ENCODE measurements around the gene AICDA. TPM values are rescaled to one million over a fixed set of nuclear protein-coding genes. Genes with fewer than 3 reads are reported as not detected.
"Not testable (repeated sequence)": the region's sequence is repeated elsewhere in the genome, so short reads cannot be mapped to it uniquely, and the experiment has no call there.

The AICDA gene
- total RNA-seq, 4 donors from 2014 or later = not detected

GRCh38 chr12:8572507-8572906 is 40.2 kb downstream of the AICDA start:
- no peak for TF ChIP-seq POLR2A (IDR thresholded peaks at IDR 0.05)
- no peak for TF ChIP-seq CTCF (IDR thresholded peaks at IDR 0.05)

GRCh38 chr12:8566525-8566924 is 46.1 kb downstream of the AICDA start:
- DNase-seq (ENCODE audit: low spot score in 2 of 2) = no peak
- H3K4me3 ChIP-seq (ENCODE audit: low read depth, poor library complexity, severe bottlenecking) = no peak overlapping the region
- intact Hi-C loops (cut with DNase I; ENCODE audit: low total_unique reads) = no loop called here
- TF ChIP-seq POLR2A (IDR thresholded peaks at IDR 0.05) = no peak
- TF ChIP-seq CTCF (IDR thresholded peaks at IDR 0.05) = no peak

More at GRCh38 chr12:8572507-8572906, 40.2 kb downstream of the AICDA start:
- intact Hi-C loops (cut with DNase I; ENCODE audit: low total_unique reads) = loop anchor here (10.0 kb wide), 1 partner anchor 302 kb away; no protein-coding TSS in a partner anchor
- no peak overlapping the region for H3K4me3 ChIP-seq (ENCODE audit: low read depth, poor library complexity, severe bottlenecking)
- 29 to 43% methylated on average over 2 of the region's 2 CpGs for WGBS, 2 donors
- DNase-seq (ENCODE audit: low spot score in 2 of 2) = no peak

GRCh38 chr12:8566052-8566451 is 46.6 kb downstream of the AICDA start:
- DNase-seq (ENCODE audit: low spot score in 2 of 2); intact Hi-C loops (cut with DNase I; ENCODE audit: low total_unique reads); H3K4me3 ChIP-seq (ENCODE audit: low read depth, poor library complexity, severe bottlenecking): not testable (repeated sequence)
- 72 to 78% methylated on average over 2 of the region's 2 CpGs for WGBS, 2 donors

GRCh38 chr12:8564656-8565055 is 48.0 kb downstream of the AICDA start:
- intact Hi-C loops (cut with DNase I; ENCODE audit: low total_unique reads) = no loop called here
- DNase-seq (ENCODE audit: low spot score in 2 of 2) = no peak
- 68 to 72% methylated on average over 22 of the region's 22 CpGs for WGBS, 2 donors
- no peak overlapping the region for H3K4me3 ChIP-seq (ENCODE audit: low read depth, poor library complexity, severe bottlenecking)
- no peak for TF ChIP-seq CTCF (IDR thresholded peaks at IDR 0.05)
- TF ChIP-seq POLR2A (IDR thresholded peaks at IDR 0.05) = no peak

- no peak overlapping the region for H3K4me3 ChIP-seq (ENCODE audit: low read depth, poor library complexity, severe bottlenecking)
- intact Hi-C loops (cut with DNase I; ENCODE audit: low total_unique reads) = no loop called here
- no peak for DNase-seq (ENCODE audit: low spot score in 2 of 2)
- WGBS, 2 donors = 67 to 74% methylated on average over 3 of the region's 3 CpGs
- TF ChIP-seq POLR2A (IDR thresholded peaks at IDR 0.05) = no peak
- TF ChIP-seq CTCF (IDR thresholded peaks at IDR 0.05) = no peak
These were observed 49.3 kb downstream of the AICDA start for GRCh38 chr12:8563356-8563755.

- H3K4me3 ChIP-seq (ENCODE audit: low read depth, poor library complexity, severe bottlenecking) = no peak overlapping the region
- no peak for DNase-seq (ENCODE audit: low spot score in 2 of 2)
- 91 to 97% methylated on average over 6 of the region's 6 CpGs for WGBS, 2 donors
- intact Hi-C loops (cut with DNase I; ENCODE audit: low total_unique reads) = no loop called here
- TF ChIP-seq POLR2A (IDR thresholded peaks at IDR 0.05) (no peak), CTCF (IDR thresholded peaks at IDR 0.05) (no peak)
These were observed 50.3 kb downstream of the AICDA start for GRCh38 chr12:8562310-8562709.
